H4 (cell line): ENCODE data around the gene PPP6C. TPM values are rescaled to one million over a fixed set of nuclear protein-coding genes. Genes with fewer than 3 reads are reported as not detected.
A peak's percentile ranks its signal among the peaks of the same experiment; 100 is the strongest.
"Not testable (repeated sequence)": the region's sequence is repeated elsewhere in the genome, so short reads cannot be mapped to it uniquely, and the experiment has no call there.

Source experiments
- DNase-seq: peaks from one replicate; pipeline ENCODE4 v3.0.0-alpha.2; 2015; ENCODE audit warnings: low spot score
- total RNA-seq: library from RNA; depleted of rRNA; stranded (reverse); fragments of >200 nt; shearing (Covaris generic); gene quantifications from 2 replicates; pipeline ENCODE4 v1.2.3, GENCODE V29; 2014

The PPP6C gene
- total RNA-seq, 1 experiment from 2014 or later, result 54.8 TPM

- no peak for DNase-seq
These were observed 46.8 kb downstream of the PPP6C start for GRCh38 chr9:125142560-125143376.

- DNase-seq, result no peak
These were observed 47.9 kb downstream of the PPP6C start for GRCh38 chr9:125141751-125142150.

GRCh38 chr9:125141251-125141650 lies 48.4 kb downstream of the PPP6C start:
- DNase-seq, result no peak

GRCh38 chr9:125140576-125140975 lies 49.0 kb downstream of the PPP6C start:
- DNase-seq, result no peak

- DNase-seq, result peak; percentile 27
These were observed 52.4 kb downstream of the PPP6C start for GRCh38 chr9:125137200-125137599.

GRCh38 chr9:125134976-125135375 lies 54.6 kb downstream of the PPP6C start:
- no peak for DNase-seq

GRCh38 chr9:125133403-125134329 lies 55.9 kb downstream of the PPP6C start:
- DNase-seq, result no peak

- no peak for DNase-seq
These were observed 57.8 kb downstream of the PPP6C start for GRCh38 chr9:125131778-125132177.

GRCh38 chr9:125126019-125126746 lies 63.4 kb downstream of the PPP6C start:
- DNase-seq, result peak; percentile 97

- DNase-seq, result no peak
These were observed 64.1 kb downstream of the PPP6C start for GRCh38 chr9:125125523-125125922.

- DNase-seq, result no peak
These were observed 68.5 kb downstream of the PPP6C start for GRCh38 chr9:125121146-125121545.

- DNase-seq, result no peak
These were observed 69.8 kb downstream of the PPP6C start for GRCh38 chr9:125119643-125120286.

- not testable (repeated sequence) for DNase-seq
These were observed 70.9 kb downstream of the PPP6C start for GRCh38 chr9:125118696-125119095.

GRCh38 chr9:125114503-125114902 lies 75.1 kb downstream of the PPP6C start:
- DNase-seq, result not testable (repeated sequence)

- DNase-seq, result no peak
These were observed 79.1 kb downstream of the PPP6C start for GRCh38 chr9:125110464-125110863.

GRCh38 chr9:125108541-125108940 lies 81.1 kb downstream of the PPP6C start:
- not testable (repeated sequence) for DNase-seq

GRCh38 chr9:125106285-125106893 lies 83.2 kb downstream of the PPP6C start:
- DNase-seq, result no peak

- no peak for DNase-seq
These were observed 85.7 kb downstream of the PPP6C start for GRCh38 chr9:125103770-125104460.

- DNase-seq, result no peak
These were observed 86.6 kb downstream of the PPP6C start for GRCh38 chr9:125103021-125103420.

GRCh38 chr9:125100822-125101221 lies 88.8 kb downstream of the PPP6C start:
- no peak for DNase-seq
